ENCODE data around the gene ZC3H12C. TPM values are rescaled to one million over a fixed set of nuclear protein-coding genes. Genes with fewer than 3 reads are reported as not detected.

The ZC3H12C gene
- total RNA-seq, 4 donors from 2014 or later = 5.5 to 10.1 (median 7.8) TPM

DNA sequence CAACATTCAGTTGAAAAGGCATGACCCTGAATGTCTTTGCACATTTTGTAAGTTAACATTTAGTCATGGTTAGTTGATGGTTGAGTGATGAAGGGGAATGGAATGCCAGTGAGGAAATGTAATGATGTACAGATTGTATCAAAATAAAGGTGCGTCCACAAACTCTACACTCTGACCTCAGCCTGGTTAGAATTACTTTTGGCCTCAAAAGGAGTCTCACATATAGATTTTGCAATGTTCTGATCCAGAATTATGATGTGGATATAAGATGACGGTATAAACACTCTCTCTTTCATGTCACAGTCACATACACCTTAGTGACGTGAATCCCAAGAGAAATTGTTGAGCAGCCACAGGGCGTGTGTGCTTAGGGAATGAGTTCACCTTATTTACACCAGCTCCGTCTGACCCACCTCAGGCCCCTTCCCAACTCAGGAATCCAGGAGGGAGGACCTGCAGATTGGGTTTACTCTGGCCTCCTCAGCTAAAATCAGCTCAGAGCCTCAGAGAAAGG is 103.1 kb downstream of the ZC3H12C start:
- peak overlapping the region in 1 of 4 donors; percentile 1 for H3K27ac ChIP-seq
- intact Hi-C loops (cut with DNase I) = loop anchor here (5.0 kb wide), 1 partner anchor 231 kb away; the partner anchor contains the start of gene FDX1
- no peak for DNase-seq

DNA sequence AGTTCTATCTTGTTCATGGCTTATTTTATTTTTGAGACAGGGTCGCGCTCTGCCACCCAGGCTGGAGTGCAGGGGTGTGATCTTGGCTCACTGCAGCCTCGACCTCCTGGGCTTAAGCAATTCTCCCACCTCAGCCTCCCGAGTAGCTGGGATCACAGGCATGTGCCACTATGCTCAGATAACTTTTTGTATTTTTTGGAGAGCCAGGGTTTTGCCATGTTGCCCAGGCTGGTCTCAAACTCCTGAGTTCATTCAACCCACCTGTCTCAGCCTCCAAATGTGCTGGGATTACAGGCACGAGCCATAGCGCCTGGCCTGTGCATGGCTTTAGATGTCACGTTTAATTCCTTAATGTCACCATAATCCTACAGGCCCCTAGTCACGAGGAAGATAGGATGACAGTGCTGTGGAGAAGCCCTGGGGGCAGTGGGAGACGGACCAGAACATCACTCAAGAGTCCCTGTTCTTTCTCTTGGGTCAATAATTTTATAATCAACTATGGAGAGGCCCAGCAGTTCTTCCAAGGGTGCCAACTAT is 103.8 kb downstream of the ZC3H12C start:
- TF ChIP-seq, protein P1, sequence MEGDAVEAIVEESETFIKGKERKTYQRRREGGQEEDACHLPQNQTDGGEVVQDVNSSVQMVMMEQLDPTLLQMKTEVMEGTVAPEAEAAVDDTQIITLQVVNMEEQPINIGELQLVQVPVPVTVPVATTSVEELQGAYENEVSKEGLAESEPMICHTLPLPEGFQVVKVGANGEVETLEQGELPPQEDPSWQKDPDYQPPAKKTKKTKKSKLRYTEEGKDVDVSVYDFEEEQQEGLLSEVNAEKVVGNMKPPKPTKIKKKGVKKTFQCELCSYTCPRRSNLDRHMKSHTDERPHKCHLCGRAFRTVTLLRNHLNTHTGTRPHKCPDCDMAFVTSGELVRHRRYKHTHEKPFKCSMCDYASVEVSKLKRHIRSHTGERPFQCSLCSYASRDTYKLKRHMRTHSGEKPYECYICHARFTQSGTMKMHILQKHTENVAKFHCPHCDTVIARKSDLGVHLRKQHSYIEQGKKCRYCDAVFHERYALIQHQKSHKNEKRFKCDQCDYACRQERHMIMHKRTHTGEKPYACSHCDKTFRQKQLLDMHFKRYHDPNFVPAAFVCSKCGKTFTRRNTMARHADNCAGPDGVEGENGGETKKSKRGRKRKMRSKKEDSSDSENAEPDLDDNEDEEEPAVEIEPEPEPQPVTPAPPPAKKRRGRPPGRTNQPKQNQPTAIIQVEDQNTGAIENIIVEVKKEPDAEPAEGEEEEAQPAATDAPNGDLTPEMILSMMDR (IDR thresholded peaks at IDR 0.05) = no peak
- TF ChIP-seq POLR2A (IDR thresholded peaks at IDR 0.05) = no peak
- H3K4me3 ChIP-seq = no peak overlapping the region
- DNase-seq = no peak
- intact Hi-C loops (cut with DNase I) = loop anchor here (5.0 kb wide), 1 partner anchor 230 kb away; the partner anchor contains the start of gene FDX1
- H3K27me3 ChIP-seq = no peaks in the 10 kb centered on the region
- peak overlapping the region in 1 of 4 donors; percentile 1 for H3K27ac ChIP-seq
- peaks cover 0 to 27% (median 0%) of the 10 kb centered on the region in 3 donors for H3K4me1 ChIP-seq
- H3K36me3 ChIP-seq = no peaks in the 10 kb centered on the region
- 68 to 94% methylated on average over 5 to 7 of the region's 9 CpGs for WGBS, 2 donors
- H3K9me3 ChIP-seq = no peaks in the 10 kb centered on the region

More for the DNA sequence above, 103.1 kb downstream of the ZC3H12C start:
- 69 to 78% methylated on average over 5 of the region's 5 CpGs for WGBS, 2 donors
- Histone ChIP-seq H3K9me3 (no peaks in the 10 kb centered on the region), H3K36me3 (no peaks in the 10 kb centered on the region), H3K4me3 (no peak overlapping the region), H3K27me3 (no peaks in the 10 kb centered on the region), H3K4me1 (peaks cover 0 to 24% (median 0%) of the 10 kb centered on the region in 3 donors)
- no peak for TF ChIP-seq POLR2A (IDR thresholded peaks at IDR 0.05)
- TF ChIP-seq, protein P1 (IDR thresholded peaks at IDR 0.05) = no peak

DNA sequence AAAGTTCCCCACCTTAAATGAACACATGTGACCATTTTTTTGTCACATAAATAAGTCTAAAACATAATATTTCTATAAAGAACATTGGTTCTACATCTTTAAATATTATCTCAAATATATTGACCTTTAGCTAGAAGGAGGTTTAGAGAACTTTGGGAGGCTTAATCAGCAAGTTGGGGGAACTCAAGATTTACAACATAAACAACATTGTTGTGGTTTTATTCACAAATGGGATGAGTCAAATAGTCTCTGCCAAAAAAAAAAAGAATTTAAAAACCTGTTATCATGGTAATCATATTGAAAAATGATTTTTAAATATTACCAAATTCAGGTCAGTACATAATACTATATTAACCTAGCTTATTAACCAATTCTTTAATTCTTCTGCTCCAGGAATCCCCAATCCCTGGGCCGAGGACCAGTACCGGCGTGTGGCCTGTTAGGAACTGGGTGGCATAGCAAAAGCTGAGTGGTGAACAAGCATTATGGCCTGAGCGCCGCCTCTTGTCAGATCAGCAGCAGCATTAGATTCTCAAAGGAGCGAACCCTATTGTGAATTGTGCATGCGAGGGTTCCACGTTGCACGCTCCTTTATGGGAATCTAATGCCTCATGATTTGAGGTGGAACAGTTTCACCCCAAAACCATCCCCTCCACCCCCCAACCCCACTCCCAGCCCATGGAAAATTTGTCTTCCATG is 105.0 kb downstream of the ZC3H12C start:
- Histone ChIP-seq H3K36me3 (no peaks in the 10 kb centered on the region), H3K27me3 (no peaks in the 10 kb centered on the region), H3K4me1 (peaks cover 0 to 27% (median 0%) of the 10 kb centered on the region in 3 donors), H3K9me3 (no peaks in the 10 kb centered on the region), H3K27ac (no peak overlapping the region), H3K4me3 (no peak overlapping the region)
- intact Hi-C loops (cut with DNase I) = loop anchor here (5.0 kb wide), 1 partner anchor 229 kb away; the partner anchor contains the start of gene FDX1
- 95 to 98% methylated on average over 9 of the region's 9 CpGs for WGBS, 2 donors
- TF ChIP-seq, protein P1 (IDR thresholded peaks at IDR 0.05) = no peak
- no peak for TF ChIP-seq POLR2A (IDR thresholded peaks at IDR 0.05)
- DNase-seq = no peak

DNA sequence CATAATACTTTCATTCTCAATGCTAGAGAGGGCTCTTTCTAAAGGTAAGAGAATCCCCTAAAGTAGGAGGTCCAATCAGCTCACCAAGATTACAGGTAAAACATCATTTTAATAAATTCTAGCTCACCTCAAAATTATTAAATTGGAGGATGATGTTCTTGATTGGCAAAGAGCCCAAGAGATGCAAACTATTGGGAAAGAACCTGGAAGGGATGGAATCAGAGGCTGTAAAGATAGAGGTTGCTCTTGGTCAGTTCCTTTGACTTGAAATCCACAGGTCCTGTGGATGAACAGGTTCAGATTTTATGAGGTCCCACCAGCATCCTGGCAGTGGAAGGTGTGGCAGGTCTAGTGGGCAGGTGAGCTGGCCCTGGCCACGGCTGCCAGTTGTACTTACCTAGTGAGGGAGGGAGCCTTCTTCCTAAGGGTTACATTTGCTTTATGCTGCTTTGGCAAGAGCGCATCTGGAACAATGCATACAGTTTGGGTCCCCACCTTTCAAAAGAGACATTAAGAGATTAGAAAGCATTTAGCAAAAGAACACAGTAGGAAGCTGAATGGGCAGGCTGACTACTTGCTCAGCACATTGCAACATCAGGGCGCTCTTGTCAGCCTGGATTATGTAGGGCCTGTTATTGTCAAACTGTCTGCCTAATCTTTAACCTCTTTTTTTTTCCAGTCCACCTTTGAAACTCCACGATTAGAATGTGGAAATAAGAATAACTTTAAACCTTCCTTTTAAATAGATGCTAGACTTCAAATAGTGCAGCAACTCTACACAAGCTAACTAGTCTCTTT is 106.2 kb downstream of the ZC3H12C start:
- Histone ChIP-seq H3K9me3 (no peaks in the 10 kb centered on the region), H3K27me3 (no peaks in the 10 kb centered on the region), H3K4me1 (peaks cover 0 to 27% (median 0%) of the 10 kb centered on the region in 3 donors), H3K27ac (peak overlapping the region in 1 of 4 donors; percentile 22), H3K4me3 (no peak overlapping the region), H3K36me3 (no peaks in the 10 kb centered on the region)
- intact Hi-C loops (cut with DNase I) = loop anchor here (5.0 kb wide), 1 partner anchor 228 kb away; the partner anchor contains the start of gene FDX1
- TF ChIP-seq POLR2A (IDR thresholded peaks at IDR 0.05) = no peak
- TF ChIP-seq, protein P1 (IDR thresholded peaks at IDR 0.05) = no peak
- 21 to 47% methylated on average over 3 to 4 of the region's 4 CpGs for WGBS, 2 donors
- no peak for DNase-seq

Data from esophagus squamous epithelium (tissue), 5 donors.